Activated T-helper 17 cell treated with anti-CD3 and anti-CD28 coated beads, Interleukin-2, amount 50 U/mL, for 72 hours (primary cell): Measurements from ENCODE around the gene CYTIP. TPM values are rescaled to one million over a fixed set of nuclear protein-coding genes. Genes with fewer than 3 reads are reported as not detected.

ENCODE experiments used
- ATAC-seq: fragments of 150-1000 bp; cut with Tn5 transposase; replicated peaks from 2 replicates; pipeline ENCODE4 v1.10.0; 2021; ENCODE audit warnings: mild to moderate bottlenecking, moderate library complexity
- H3K27ac Mint-ChIP-seq: one replicate; pipeline ENCODE4 v1.8.0; 2022; ENCODE audit warnings: mixed read lengths
- H3K27me3 Mint-ChIP-seq: one replicate; pipeline ENCODE4 v1.8.0; 2022; ENCODE audit warnings: mixed read lengths
- H3K36me3 Mint-ChIP-seq: one replicate; pipeline ENCODE4 v1.8.0; 2022; ENCODE audit warnings: low read depth, mild to moderate bottlenecking, mixed read lengths
- H3K4me1 Mint-ChIP-seq: one replicate; pipeline ENCODE4 v1.8.0; 2022; ENCODE audit warnings: mixed read lengths
- H3K4me3 Mint-ChIP-seq: one replicate; pipeline ENCODE4 v1.8.0; 2022; ENCODE audit warnings: mild to moderate bottlenecking, mixed read lengths
- H3K9me3 Mint-ChIP-seq: one replicate; pipeline ENCODE4 v1.8.0; 2022; ENCODE audit warnings: mixed read lengths
- total RNA-seq, 2 donors: library from RNA; stranded (reverse); gene quantifications; one replicate each; pipeline ENCODE4 v1.2.3, GENCODE V29; 2022

Gene CYTIP
- total RNA-seq, 2 donors from 2014 or later = 581 to 591 TPM

DNA sequence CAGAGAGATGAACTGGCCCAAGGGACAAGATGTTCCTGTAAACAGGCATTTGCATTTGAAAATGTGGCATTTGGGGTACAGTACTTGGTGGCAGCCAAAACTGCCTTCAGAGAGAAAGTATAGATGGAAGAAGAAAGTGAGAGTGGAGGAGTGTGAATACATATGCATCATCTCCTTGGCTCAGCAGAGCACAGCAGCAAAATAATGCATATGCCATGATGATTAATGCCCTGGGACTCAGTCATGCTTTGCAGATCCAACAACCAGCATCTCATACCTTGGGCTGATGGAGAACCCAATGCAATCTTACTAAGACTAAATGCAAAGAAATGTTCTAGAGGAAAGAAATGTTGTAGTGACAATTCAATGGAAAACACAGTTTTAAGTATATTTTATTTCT lies 29.7 kb upstream of the CYTIP start:
- Mint-ChIP-seq H3K9me3 (no peaks in the 10 kb centered on the region), H3K4me1 (peaks cover 51% of the 10 kb centered on the region), H3K36me3 (peaks cover 16% of the 10 kb centered on the region), H3K27me3 (no peaks in the 10 kb centered on the region), H3K4me3 (peak overlapping the region; percentile 65), H3K27ac (peak overlapping the region; percentile 76)
- ATAC-seq = peak; percentile 47

- Mint-ChIP-seq H3K9me3 (no peaks in the 10 kb centered on the region), H3K27me3 (no peaks in the 10 kb centered on the region), H3K4me3 (peak overlapping the region; percentile 86), H3K36me3 (peaks cover 8% of the 10 kb centered on the region), H3K27ac (peak overlapping the region; percentile 100), H3K4me1 (peaks cover 54% of the 10 kb centered on the region)
- no peak for ATAC-seq
These were observed 27.2 kb upstream of the CYTIP start for GRCh38 chr2:157471078-157471477.

GRCh38 chr2:157470321-157470720 lies 26.4 kb upstream of the CYTIP start:
- Mint-ChIP-seq H3K9me3 (peaks cover 5% of the 10 kb centered on the region), H3K4me1 (peaks cover 53% of the 10 kb centered on the region), H3K27me3 (no peaks in the 10 kb centered on the region), H3K4me3 (peak overlapping the region; percentile 86), H3K36me3 (peaks cover 8% of the 10 kb centered on the region), H3K27ac (peak overlapping the region; percentile 100)
- no peak for ATAC-seq

DNA sequence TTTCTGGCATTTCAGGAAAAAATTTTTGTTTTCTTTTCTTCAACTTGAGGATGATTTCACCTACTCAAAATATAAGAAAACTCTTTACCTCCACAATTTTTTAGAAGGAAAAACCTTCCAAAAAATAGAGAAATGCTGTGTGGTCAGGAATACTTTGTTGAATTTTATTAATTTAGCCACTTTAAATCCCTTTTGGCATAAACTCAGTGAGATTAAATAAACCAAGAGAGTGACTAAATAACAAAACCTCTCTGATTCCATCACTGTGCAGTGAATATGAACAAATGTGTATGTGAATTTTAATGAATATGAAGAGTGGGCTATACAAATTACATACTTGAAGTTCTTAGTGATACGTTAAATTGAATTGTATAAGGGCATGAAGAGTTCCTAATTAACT lies 25.8 kb upstream of the CYTIP start:
- Mint-ChIP-seq H3K36me3 (peaks cover 9% of the 10 kb centered on the region), H3K9me3 (peaks cover 5% of the 10 kb centered on the region), H3K27ac (peak overlapping the region; percentile 100), H3K4me1 (peaks cover 59% of the 10 kb centered on the region), H3K27me3 (no peaks in the 10 kb centered on the region), H3K4me3 (peak overlapping the region; percentile 86)
- ATAC-seq = no peak

DNA sequence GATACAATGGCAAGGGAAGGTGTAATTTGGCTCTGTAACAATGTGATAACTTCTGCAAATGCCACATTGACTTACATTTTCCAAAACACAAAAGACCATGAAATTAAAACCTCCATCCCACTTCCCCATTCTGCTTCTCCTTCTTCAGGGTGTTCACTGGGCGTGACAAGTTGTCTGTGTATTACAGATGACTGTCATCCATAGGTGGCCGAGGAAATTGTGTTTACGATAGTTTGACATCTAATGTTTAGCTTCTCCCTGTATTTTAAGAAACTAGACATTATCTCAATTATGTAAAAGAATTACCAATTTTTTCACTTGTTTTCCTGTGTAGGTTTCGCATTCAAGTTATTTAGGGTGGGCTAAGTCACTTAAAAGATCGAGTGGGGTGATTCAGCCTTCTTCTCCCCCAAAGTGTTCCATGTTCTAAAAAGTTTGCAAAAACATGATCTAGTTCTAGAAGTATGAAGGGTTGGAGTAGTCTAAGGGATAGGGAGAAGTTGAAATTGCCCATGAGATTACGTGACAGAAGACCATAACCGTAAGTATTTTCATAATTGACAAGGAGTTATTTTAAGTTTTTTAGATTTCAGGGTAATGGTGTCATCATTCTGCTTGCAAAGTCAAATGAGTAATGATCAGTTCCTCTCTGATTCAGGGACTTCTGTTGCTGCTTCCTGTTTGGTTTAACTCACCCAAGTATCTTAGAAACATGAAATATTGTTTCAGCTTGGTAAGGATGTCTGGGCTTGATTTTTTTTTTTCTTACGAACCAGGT lies 25.2 kb upstream of the CYTIP start:
- Mint-ChIP-seq H3K4me1 (peaks cover 64% of the 10 kb centered on the region), H3K27me3 (no peaks in the 10 kb centered on the region), H3K36me3 (peaks cover 15% of the 10 kb centered on the region), H3K27ac (peak overlapping the region; percentile 100), H3K9me3 (peaks cover 5% of the 10 kb centered on the region), H3K4me3 (peak overlapping the region; percentile 86)
- ATAC-seq = peak; percentile 72

DNA sequence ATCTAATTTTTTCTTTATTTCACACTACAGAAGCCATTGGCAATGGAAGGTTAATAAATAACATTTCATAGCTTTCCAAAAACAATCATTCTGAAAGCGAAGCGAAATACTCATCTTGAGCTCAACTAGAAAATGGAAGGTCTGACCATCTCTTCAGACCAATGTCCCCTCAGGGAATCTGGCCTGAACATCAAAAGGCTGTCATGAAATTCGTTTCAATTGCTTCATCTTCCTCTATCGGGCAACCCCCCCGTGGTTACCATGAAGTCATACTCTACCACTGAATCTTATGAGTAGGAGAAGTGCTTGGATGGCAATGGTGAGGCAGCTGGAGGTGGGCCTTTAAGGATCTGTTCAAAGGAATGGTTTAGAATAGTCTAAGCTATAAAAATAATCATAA lies 22.9 kb upstream of the CYTIP start:
- H3K27ac Mint-ChIP-seq = peak overlapping the region; percentile 100
- H3K9me3 Mint-ChIP-seq = peaks cover 5% of the 10 kb centered on the region
- no peaks in the 10 kb centered on the region for H3K27me3 Mint-ChIP-seq
- ATAC-seq = peak; percentile 42
- H3K4me1 Mint-ChIP-seq = peaks cover 60% of the 10 kb centered on the region
- H3K36me3 Mint-ChIP-seq = peaks cover 23% of the 10 kb centered on the region
- H3K4me3 Mint-ChIP-seq = peak overlapping the region; percentile 86

DNA sequence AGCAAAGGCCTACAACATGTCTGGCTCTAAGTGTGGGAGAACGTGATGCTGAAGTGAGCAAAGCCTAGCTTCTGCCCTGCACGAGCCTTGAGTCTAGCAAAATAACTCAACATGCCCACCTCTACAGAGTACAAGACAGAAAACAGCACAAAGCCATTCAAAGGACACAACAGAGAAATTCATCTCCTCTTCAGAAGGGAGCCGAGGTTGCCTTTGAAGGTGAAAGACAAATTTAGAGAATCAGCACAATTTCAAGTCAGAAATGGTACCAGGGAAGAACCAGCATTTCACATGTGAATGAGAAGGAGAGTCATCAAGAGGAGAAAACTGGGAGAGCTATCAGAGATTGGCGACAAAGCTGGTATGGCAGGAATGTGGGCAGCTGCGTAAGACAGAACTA lies 21.7 kb upstream of the CYTIP start:
- Mint-ChIP-seq H3K4me3 (peak overlapping the region; percentile 86), H3K27me3 (no peaks in the 10 kb centered on the region), H3K4me1 (peaks cover 65% of the 10 kb centered on the region), H3K9me3 (peaks cover 5% of the 10 kb centered on the region), H3K36me3 (peaks cover 23% of the 10 kb centered on the region), H3K27ac (peak overlapping the region; percentile 100)
- ATAC-seq = no peak

- H3K4me3 Mint-ChIP-seq = peak overlapping the region; percentile 86
- ATAC-seq = no peak
- peaks cover 62% of the 10 kb centered on the region for H3K4me1 Mint-ChIP-seq
- H3K36me3 Mint-ChIP-seq = peaks cover 14% of the 10 kb centered on the region
- no peaks in the 10 kb centered on the region for H3K27me3 Mint-ChIP-seq
- H3K27ac Mint-ChIP-seq = peak overlapping the region; percentile 100
- peaks cover 5% of the 10 kb centered on the region for H3K9me3 Mint-ChIP-seq
These were observed 19.1 kb upstream of the CYTIP start for GRCh38 chr2:157463002-157463401.

- Mint-ChIP-seq H3K27ac (peak overlapping the region; percentile 100), H3K36me3 (peaks cover 14% of the 10 kb centered on the region), H3K4me1 (peaks cover 57% of the 10 kb centered on the region), H3K9me3 (peaks cover 5% of the 10 kb centered on the region), H3K27me3 (no peaks in the 10 kb centered on the region), H3K4me3 (peak overlapping the region; percentile 86)
- ATAC-seq = no peak
These were observed 17.0 kb upstream of the CYTIP start for GRCh38 chr2:157460897-157461296.

DNA sequence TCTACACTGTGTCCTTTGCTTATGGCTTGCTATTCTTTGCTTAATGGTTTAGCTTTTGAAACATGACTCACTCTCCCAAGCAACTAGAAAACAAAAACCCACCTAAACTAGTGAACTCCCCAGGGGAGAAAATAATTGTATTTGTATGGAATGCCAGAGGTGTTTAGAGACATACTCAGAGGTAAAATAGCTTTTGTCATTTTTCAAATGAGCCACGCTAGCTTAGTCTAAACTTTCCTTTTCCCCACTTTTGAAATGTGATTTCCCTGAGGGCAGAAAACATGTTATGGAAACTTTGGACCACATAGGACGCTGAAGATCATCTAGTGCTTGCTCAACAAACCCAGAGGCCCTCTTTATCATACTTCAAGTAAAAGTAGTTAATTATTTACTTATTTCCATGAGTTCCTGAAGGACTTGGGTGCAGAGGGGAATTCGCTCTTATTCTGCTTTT lies 16.5 kb upstream of the CYTIP start:
- H3K4me1 Mint-ChIP-seq = peaks cover 56% of the 10 kb centered on the region
- H3K9me3 Mint-ChIP-seq = peaks cover under 1% of the 10 kb centered on the region
- H3K36me3 Mint-ChIP-seq = peaks cover 14% of the 10 kb centered on the region
- no peaks in the 10 kb centered on the region for H3K27me3 Mint-ChIP-seq
- H3K4me3 Mint-ChIP-seq = peak overlapping the region; percentile 86
- peak overlapping the region; percentile 100 for H3K27ac Mint-ChIP-seq
- no peak for ATAC-seq

GRCh38 chr2:157459486-157459885 lies 15.6 kb upstream of the CYTIP start:
- Mint-ChIP-seq H3K4me3 (peak overlapping the region; percentile 86), H3K4me1 (peaks cover 53% of the 10 kb centered on the region), H3K9me3 (no peaks in the 10 kb centered on the region), H3K27ac (peak overlapping the region; percentile 12), H3K36me3 (peaks cover 11% of the 10 kb centered on the region), H3K27me3 (no peaks in the 10 kb centered on the region)
- no peak for ATAC-seq

- peaks cover 42% of the 10 kb centered on the region for H3K36me3 Mint-ChIP-seq
- H3K27ac Mint-ChIP-seq = peak overlapping the region; percentile 96
- no peaks in the 10 kb centered on the region for H3K9me3 Mint-ChIP-seq
- H3K27me3 Mint-ChIP-seq = no peaks in the 10 kb centered on the region
- H3K4me1 Mint-ChIP-seq = peaks cover 39% of the 10 kb centered on the region
- peak overlapping the region; percentile 92 for H3K4me3 Mint-ChIP-seq
- ATAC-seq = no peak
These were observed 3.9 kb upstream of the CYTIP start for GRCh38 chr2:157447741-157448140.

DNA sequence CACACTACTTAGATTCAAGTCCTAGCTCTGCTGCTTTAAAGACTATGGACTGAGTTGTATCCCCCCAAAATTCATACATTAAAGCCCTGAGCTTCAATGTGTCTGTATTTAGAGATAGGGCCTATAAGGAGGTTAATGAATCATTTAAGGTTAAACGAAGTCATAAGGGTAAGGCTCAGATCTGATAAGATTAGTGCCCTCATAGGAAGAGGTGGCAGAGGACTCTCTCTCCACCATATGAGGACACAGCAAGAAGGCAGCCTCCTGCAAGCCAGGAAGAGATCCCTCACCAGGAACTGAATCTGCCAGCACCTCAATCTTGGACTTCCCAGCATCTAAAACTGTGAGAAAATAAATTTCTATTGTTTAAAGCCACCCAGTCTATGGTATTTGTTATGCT lies 3.1 kb upstream of the CYTIP start:
- peaks cover 48% of the 10 kb centered on the region for H3K36me3 Mint-ChIP-seq
- H3K27me3 Mint-ChIP-seq = no peaks in the 10 kb centered on the region
- peaks cover 36% of the 10 kb centered on the region for H3K4me1 Mint-ChIP-seq
- H3K27ac Mint-ChIP-seq = peak overlapping the region; percentile 96
- H3K9me3 Mint-ChIP-seq = no peaks in the 10 kb centered on the region
- peak overlapping the region; percentile 92 for H3K4me3 Mint-ChIP-seq
- ATAC-seq = peak; percentile 55

- H3K9me3 Mint-ChIP-seq = no peaks in the 10 kb centered on the region
- H3K27me3 Mint-ChIP-seq = no peaks in the 10 kb centered on the region
- peaks cover 72% of the 10 kb centered on the region for H3K36me3 Mint-ChIP-seq
- peaks cover 30% of the 10 kb centered on the region for H3K4me1 Mint-ChIP-seq
- peak overlapping the region; percentile 92 for H3K4me3 Mint-ChIP-seq
- peak; percentile 55 for ATAC-seq
- peak overlapping the region; percentile 96 for H3K27ac Mint-ChIP-seq
These were observed 752 bp upstream of the CYTIP start for GRCh38 chr2:157444641-157445040.

DNA sequence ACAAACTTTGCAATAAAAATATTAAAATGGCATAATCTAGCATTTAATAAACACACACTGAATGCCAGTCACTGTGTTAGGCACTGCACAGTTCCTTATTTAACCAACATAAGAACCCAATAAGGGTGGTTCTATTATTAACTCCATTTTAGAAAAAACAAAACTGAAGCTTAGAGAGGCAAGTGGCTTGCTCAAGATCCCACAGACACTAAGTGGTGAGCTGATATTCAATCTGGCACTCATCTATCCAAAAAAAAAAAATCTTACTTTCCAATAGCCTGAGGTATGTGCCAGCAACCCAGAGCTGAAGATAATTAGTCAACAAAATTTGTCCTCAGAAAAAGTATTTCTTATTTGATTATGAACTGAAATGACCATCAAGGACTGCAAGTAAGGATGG lies 799 bp downstream of the CYTIP start:
- ATAC-seq = no peak
- peaks cover 20% of the 10 kb centered on the region for H3K4me1 Mint-ChIP-seq
- H3K9me3 Mint-ChIP-seq = no peaks in the 10 kb centered on the region
- peaks cover 75% of the 10 kb centered on the region for H3K36me3 Mint-ChIP-seq
- H3K4me3 Mint-ChIP-seq = peak overlapping the region; percentile 92
- H3K27me3 Mint-ChIP-seq = no peaks in the 10 kb centered on the region
- H3K27ac Mint-ChIP-seq = peak overlapping the region; percentile 96
